HuH-7.5 (cell line): Measurements from ENCODE around the gene TRIP12.
"Not testable (repeated sequence)": the region's sequence is repeated elsewhere in the genome, so short reads cannot be mapped to it uniquely, and the experiment has no call there.

ENCODE experiments used
- DNase-seq: peaks from one replicate; pipeline ENCODE4 v3.0.0; 2011; ENCODE audit warnings: low spot score

Gene TRIP12

GRCh38 chr2:229768235-229768634 lies 153.6 kb downstream of the TRIP12 start:
- DNase-seq: no peak

DNA sequence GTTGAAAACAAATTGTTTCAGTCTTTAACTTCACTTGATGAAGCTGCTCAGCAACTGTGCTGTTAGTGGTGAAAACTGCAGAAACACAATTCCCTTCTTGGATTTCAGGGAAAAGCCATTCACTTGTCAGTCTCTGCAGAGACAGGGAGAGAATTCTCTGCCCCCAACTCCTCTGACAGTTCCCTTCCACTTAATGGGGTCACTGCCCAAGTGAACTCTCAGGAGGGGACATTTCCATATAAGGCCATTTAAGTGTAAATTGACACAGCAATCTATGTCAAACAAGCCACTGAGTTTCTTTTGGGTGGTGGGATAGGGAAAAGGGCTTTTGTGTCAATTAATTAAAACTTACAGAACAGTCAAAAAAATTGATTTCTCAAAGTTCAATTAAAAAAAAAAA lies 156.1 kb downstream of the TRIP12 start:
- no peak for DNase-seq

GRCh38 chr2:229761663-229762062 lies 160.1 kb downstream of the TRIP12 start:
- no peak for DNase-seq

DNA sequence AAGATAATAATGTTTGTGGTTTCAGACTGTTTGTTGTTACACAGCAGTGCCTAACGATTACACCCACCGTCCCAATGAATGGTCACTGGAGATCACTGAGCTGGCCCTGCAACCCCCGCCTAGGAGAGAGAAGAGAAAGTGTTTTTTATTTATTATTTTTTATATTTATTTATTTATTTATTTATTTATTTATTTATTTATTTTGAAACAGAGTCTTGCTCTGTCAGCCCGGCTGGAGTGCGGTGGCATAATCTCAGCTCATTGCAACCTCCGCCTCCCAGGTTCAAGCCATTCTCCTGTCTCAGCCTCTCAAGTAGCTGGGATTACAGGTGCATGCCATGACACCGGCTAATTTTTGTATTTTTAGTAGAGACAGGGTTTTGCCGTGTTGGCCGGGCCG lies 164.3 kb downstream of the TRIP12 start:
- not testable (repeated sequence) for DNase-seq

DNA sequence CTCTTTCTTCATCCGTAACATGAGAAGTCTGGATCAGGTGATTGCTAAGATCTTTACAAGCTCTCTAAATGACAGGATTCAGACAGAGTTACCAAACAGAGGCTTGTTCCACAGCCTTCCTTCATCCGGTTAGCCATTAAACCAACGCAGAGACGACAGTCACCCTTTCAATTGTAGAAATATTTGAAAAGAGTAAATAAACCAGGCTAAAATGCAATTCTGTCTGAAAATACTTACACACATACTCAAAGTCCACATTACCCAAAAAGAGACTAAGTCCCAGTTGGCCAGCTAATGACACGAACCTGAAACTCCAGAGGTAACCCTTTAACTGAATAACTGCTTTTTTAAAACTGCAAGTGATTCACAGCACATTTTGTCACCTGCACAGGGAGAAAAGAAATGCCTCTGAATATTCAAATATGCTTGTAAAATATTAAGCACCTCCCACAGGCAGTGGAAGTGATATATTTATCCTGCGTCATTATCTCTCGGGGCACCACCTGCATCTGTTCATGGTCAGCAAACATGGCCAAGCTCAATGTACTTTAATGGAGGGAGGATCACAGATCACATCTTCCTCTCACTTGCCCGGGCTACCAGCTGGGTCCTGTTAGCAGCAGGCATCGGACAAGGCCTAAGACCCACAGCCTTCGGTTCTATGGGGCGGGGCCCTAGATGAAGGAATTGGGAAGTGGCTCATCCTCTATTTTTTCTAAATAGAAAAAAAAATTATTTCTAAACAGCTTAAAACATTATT lies 168.7 kb downstream of the TRIP12 start:
- DNase-seq: no peak

GRCh38 chr2:229749779-229750178 lies 172.0 kb downstream of the TRIP12 start:
- no peak for DNase-seq

GRCh38 chr2:229748950-229749349 lies 172.9 kb downstream of the TRIP12 start:
- DNase-seq: no peak

- not testable (repeated sequence) for DNase-seq
These were observed 179.1 kb downstream of the TRIP12 start for GRCh38 chr2:229742691-229743090.

DNA sequence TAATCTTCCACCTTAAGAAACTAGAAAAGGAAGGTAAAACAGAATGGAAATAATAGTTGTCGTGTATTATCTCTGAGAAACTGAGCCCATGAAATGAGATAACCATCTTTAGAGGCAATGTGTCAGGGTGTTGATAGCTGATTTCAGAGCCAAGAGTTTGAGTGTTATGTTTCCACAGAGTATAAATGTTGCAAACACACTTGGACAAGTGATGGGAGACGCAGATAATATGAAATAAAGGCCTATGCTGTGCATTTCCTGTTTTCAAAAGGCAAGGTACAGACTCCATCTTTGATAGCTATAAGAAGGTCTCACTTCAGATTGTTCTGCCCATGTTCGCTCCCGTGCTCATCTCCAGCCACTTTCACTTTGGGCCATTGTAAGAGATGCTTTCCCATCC lies 181.5 kb downstream of the TRIP12 start:
- no peak for DNase-seq

DNA sequence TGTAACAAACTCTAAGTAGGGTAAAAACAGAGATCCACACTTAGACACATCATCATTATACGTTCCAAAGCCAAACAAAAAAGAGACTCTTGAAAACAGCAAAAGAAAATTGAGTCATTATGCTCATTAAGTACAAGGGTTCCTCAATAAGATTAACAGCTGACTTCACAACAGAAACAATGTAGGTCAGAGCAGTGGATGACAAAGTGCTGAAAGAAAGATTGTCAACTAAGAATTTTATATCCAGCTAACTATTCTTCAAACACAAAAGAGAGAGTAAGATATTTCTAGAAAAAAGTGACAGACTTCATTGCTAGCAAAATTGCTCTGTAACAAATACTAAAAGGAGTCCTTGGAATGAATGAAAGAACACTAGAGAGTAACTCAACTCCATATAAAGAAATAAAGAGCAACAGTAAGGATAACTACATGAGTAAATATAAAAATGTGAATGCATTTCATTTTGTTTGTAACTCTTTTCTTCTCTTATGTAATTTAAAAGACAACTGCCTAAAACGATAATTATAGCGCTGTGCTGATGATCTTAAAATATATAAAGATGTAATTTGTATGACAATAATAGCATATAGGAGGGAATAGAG lies 183.7 kb downstream of the TRIP12 start:
- no peak for DNase-seq

DNA sequence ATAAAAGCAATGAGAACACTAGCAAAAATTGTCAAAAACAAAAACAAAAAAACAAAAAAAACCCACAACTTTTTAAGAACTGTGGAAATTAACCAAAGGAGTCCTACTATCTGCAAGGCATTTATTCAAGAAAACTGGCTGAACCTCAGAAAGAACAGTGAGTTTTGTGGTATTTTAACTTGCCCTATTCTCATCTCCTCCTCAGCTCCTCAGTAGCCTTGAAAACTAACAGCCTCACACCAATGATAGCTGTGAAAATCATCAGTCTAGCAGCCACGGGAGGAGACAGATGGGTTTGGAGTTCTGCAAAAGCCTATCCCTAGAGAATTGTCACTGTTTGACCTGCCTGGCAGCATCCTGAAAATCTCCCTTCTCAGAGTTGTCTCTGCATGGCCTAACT lies 187.4 kb downstream of the TRIP12 start:
- no peak for DNase-seq

DNA sequence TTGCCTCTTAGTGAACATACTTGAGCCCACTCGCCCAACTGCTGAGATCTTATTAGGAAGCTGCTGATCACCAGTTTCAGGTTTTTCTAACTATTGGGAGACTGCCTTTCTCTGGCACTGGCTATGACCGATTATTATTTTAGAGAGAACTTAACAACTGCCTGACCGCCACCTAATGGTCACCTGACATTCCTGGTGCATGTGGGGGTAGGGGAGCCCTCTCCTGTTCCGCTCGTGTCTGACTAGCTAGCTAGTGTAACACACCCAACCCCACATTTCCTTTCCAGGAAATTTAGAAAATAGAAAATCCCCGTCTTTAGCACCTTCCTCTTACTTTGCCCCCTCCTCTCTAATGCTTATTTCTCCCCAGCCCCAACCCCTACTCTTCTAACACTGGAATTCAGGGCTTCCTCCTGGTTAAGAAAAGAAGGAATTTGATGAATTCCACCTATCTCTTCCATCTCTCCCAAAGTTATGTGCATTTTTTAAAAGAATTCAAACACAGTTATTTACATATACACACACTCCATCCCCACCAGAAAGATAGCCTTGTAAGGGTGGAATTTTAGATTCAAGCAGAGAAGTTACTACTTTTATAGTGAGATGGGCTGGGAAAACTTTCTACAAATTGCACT lies 188.1 kb downstream of the TRIP12 start:
- DNase-seq: no peak

GRCh38 chr2:229732897-229733296 lies 188.9 kb downstream of the TRIP12 start:
- no peak for DNase-seq

GRCh38 chr2:229731916-229732315 lies 189.9 kb downstream of the TRIP12 start:
- no peak for DNase-seq

DNA sequence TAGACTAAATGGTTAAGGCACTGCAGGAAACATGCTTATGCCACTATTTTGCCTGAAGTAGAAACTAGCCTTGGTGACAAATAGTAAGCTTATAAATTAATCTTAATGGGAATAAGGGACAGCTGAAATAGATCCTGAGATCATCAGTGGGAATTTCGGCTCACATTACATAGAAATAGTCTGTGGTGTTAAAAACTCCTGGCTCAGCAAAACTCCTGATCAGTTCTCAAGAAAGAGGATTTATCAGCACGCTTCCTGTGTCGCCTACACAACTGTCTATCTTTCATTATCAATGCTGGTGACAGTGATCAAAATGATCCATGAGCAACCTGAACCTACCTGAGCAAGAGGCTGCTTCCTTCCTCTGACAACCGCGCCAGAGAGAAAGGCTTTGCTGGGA lies 190.4 kb downstream of the TRIP12 start:
- no peak for DNase-seq

GRCh38 chr2:229728370-229728769 lies 193.4 kb downstream of the TRIP12 start:
- DNase-seq: no peak

GRCh38 chr2:229726643-229727042 lies 195.2 kb downstream of the TRIP12 start:
- no peak for DNase-seq

DNA sequence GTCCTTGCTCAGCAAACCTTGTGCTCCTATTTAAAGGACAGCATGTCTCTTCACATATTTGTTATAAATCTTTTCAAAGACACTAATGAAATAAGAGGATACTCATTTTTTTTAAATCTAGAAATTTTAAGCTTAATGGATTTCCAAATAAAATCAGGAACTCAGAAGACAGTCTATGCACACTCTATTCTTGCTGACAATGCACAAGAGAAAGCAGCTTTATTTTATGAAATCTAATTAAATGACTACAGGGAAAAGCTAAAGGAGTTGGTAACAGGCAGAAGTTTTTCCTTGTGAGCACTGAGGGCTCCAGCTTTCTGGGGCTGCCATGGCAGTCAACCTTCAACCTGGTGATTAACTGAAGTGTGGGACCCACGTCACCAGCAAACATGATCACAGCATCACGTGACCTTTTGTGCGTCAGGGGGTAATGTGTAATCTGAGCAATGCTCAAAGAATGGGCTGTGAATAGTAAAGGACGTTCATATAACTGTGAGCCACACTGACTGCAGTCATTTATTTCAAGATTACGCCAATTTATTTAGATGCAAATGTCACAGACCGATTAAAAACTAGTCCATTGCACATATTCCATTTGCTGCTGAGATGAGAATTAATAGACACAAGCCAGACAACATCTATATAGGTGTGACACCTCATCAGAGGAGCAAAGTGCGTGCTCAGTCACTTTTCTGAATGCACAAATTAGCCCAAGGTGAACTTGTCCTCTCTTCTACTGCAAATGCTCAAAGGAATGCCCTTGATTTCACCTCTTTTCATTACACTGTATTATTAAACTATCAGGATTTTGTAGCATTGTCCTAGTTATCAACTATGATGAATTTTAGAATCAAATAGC lies 195.9 kb downstream of the TRIP12 start:
- DNase-seq: no peak

- DNase-seq: not testable (repeated sequence)
These were observed 198.6 kb downstream of the TRIP12 start for GRCh38 chr2:229723192-229723591.

- DNase-seq: no peak
These were observed 201.7 kb downstream of the TRIP12 start for GRCh38 chr2:229719926-229720647.

- DNase-seq: no peak
These were observed 203.8 kb downstream of the TRIP12 start for GRCh38 chr2:229718057-229718456.
